Left lobe of liver (tissue), 2 donors: ENCODE measurements around the gene RCN2. TPM values are rescaled to one million over a fixed set of nuclear protein-coding genes. Genes with fewer than 3 reads are reported as not detected.

Experiments used
- ATAC-seq: fragments of 200-7000 bp; cut with Tn5 transposase; one replicate; pipeline ENCODE4 v1.9.1; 2020; ENCODE audit warnings: mild to moderate bottlenecking, moderate library complexity
- DNase-seq: peaks from one replicate; pipeline ENCODE4 v3.0.0-alpha.2; 2020; ENCODE audit warnings: low spot score
- total RNA-seq: library from RNA; stranded (reverse); gene quantifications from one replicate; pipeline ENCODE4 v1.2.1, GENCODE V29; 2021
- donor health status: DM: no; HTN: no; CAD: no; lungs with moderate emphysema.
- donor health status: DM: no; HTN: yes; CAD: no.

Gene RCN2
- total RNA-seq, 1 donor from 2014 or later = 8.3 TPM

- no peak for DNase-seq
- ATAC-seq = no peak
Measured at GRCh38 chr15:76972389-76973361, 41.1 kb downstream of the RCN2 start.

- DNase-seq (no peak), ATAC-seq (peak; percentile 40)
Measured at GRCh38 chr15:76973362-76973743, 41.8 kb downstream of the RCN2 start.

GRCh38 chr15:76973906-76974305 is 42.4 kb downstream of the RCN2 start:
- DNase-seq (no peak), ATAC-seq (no peak)

- DNase-seq (no peak), ATAC-seq (no peak)
Measured at GRCh38 chr15:76974456-76975036, 43.0 kb downstream of the RCN2 start.

GRCh38 chr15:76976141-76976540 is 44.6 kb downstream of the RCN2 start:
- ATAC-seq (no peak), DNase-seq (peak; percentile 14)

GRCh38 chr15:76976572-76977270 is 45.2 kb downstream of the RCN2 start:
- DNase-seq (peak; percentile 28), ATAC-seq (no peak)

GRCh38 chr15:76978522-76979330 is 47.2 kb downstream of the RCN2 start:
- no peak for ATAC-seq
- peak; percentile 38 for DNase-seq

GRCh38 chr15:76979331-76979925 is 47.9 kb downstream of the RCN2 start:
- no peak for DNase-seq

GRCh38 chr15:76979996-76980520 is 48.5 kb downstream of the RCN2 start:
- DNase-seq (no peak), ATAC-seq (no peak)

More at GRCh38 chr15:76979331-76979925, 47.9 kb downstream of the RCN2 start:
- no peak for ATAC-seq

- DNase-seq (no peak), ATAC-seq (no peak)
Measured at GRCh38 chr15:76982356-76982755, 50.8 kb downstream of the RCN2 start.

GRCh38 chr15:76982756-76983155 is 51.2 kb downstream of the RCN2 start:
- ATAC-seq = no peak
- no peak for DNase-seq

GRCh38 chr15:76983590-76984375 is 52.2 kb downstream of the RCN2 start:
- DNase-seq (no peak), ATAC-seq (peak; percentile 26)

GRCh38 chr15:76986743-76987142 is 55.2 kb downstream of the RCN2 start:
- DNase-seq (no peak), ATAC-seq (no peak)

GRCh38 chr15:76987276-76987675 is 55.7 kb downstream of the RCN2 start:
- no peak for ATAC-seq
- no peak for DNase-seq

- DNase-seq (no peak), ATAC-seq (peak; percentile 60)
Measured at GRCh38 chr15:76987896-76988860, 56.6 kb downstream of the RCN2 start.

- peak; percentile 41 for ATAC-seq
- DNase-seq = no peak
Measured at GRCh38 chr15:76988867-76989780, 57.6 kb downstream of the RCN2 start.

GRCh38 chr15:76991048-76991447 is 59.5 kb downstream of the RCN2 start:
- ATAC-seq (no peak), DNase-seq (peak; percentile 41)
